ENCODE results near the gene ITPR3. TPM values are rescaled to one million over a fixed set of nuclear protein-coding genes. Genes with fewer than 3 reads are reported as not detected.

ITPR3 gene
- polyA plus RNA-seq, 1 of the 3 experiments (the other 2 are of a cell fraction) = 8.1 TPM

GRCh38 chr6:33737267-33738026 lies 116.3 kb downstream of the ITPR3 start:
- no peak overlapping the region for H3K27ac ChIP-seq (ENCODE audit: low read depth in 2 of 2, low read length in 1 of 2)
- H3F3A ChIP-seq (replicated peaks; ENCODE audit: insufficient read depth) = no peaks in the 10 kb centered on the region
- no peak overlapping the region for H3K4me3 ChIP-seq (ENCODE audit: low read depth in 2 of 2, low read length in 1 of 2)
- 88% methylated on average over 8 of the region's 15 CpGs for WGBS (ENCODE audit: low lambda C conversion rate)
- H4K20me1 ChIP-seq (ENCODE audit: insufficient read depth) = no peaks in the 10 kb centered on the region
- no peaks in the 10 kb centered on the region for H3K9me2 ChIP-seq
- no peaks in the 10 kb centered on the region for H3K27me3 ChIP-seq (ENCODE audit: insufficient read depth)
- CTCF ChIA-PET = interaction anchor here (0.8 to 2.3 kb wide), 11 partner anchors 14 to 415 kb away, joined by 3 to 20 read pairs (median 5); partner anchors contain the start of gene UQCC2
- H3K9me3 ChIP-seq = no peaks in the 10 kb centered on the region
- TF ChIP-seq RAD21 (IDR thresholded peaks at IDR 0.05; ENCODE audit: low read length) (peak; percentile 28), TEAD4 (IDR thresholded peaks at IDR 0.05; ENCODE audit: borderline replicate concordance, insufficient read depth) (no peak), SMC3 (IDR thresholded peaks at IDR 0.05; ENCODE audit: low read depth, low read length) (no peak), MEF2A (IDR thresholded peaks at IDR 0.05; ENCODE audit: borderline replicate concordance, low read depth) (no peak), YY1 (IDR thresholded peaks at IDR 0.05; ENCODE audit: low read depth) (no peak), IRF3 (IDR thresholded peaks at IDR 0.05; ENCODE audit: low read depth, low read length) (no peak)
- H3K36me3 ChIP-seq (replicated peaks in 1 of 2; ENCODE audit: control insufficient read depth in 1 of 2, insufficient read depth in 2 of 2, low read length in 1 of 2) = no peaks in the 10 kb centered on the region
- no peak overlapping the region for H3K4me2 ChIP-seq
- H3K9ac ChIP-seq = no peak overlapping the region
- H2AFZ ChIP-seq (ENCODE audit: low read depth) = no peak overlapping the region
- DNase-seq = peak; percentile 60
- H3K4me1 ChIP-seq (ENCODE audit: control insufficient read depth in 1 of 2, insufficient read depth in 2 of 2, low read depth in 1 of 2, low read length in 1 of 2) = peaks cover 0 to 26% of the 10 kb centered on the region in 2 experiments; a peak in 1 of 4 replicates
- H3K79me2 ChIP-seq (ENCODE audit: insufficient read depth) = no peaks in the 10 kb centered on the region
- POLR2A ChIA-PET = interaction anchor here (1.3 kb wide), 1 partner anchor 26 kb away, joined by 4 read pairs; the partner anchor contains the start of gene UQCC2

DNA sequence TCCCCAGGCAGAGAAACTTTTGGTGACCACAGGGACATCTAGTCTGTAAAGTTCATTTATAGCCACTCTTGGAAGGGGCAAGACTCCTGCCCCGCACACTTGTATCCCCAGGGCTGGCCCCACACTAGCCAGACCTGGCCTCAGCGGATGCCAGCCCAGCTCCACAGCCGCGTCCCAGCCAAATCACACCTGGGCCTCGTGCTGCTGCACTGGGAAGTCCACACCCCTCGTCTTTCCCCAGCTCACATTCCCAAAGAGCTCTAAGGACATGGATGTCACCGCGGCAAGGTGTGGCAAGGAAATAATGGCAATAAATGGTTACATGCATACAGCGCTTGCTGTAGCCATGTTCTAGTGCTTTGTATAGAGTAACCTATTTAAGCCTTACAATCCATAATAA lies 117.0 kb downstream of the ITPR3 start:
- CTCF ChIA-PET = interaction anchor here (0.6 to 2.2 kb wide), 9 partner anchors 15 to 426 kb away, joined by 3 to 20 read pairs (median 6); partner anchors contain the start of gene UQCC2
- 87% methylated on average over 8 of the region's 9 CpGs for WGBS (ENCODE audit: low lambda C conversion rate)
- Histone ChIP-seq H3K4me2 (no peak overlapping the region), H3K9me3 (no peaks in the 10 kb centered on the region), H3K4me1 (ENCODE audit: control insufficient read depth in 1 of 2, insufficient read depth in 2 of 2, low read depth in 1 of 2, low read length in 1 of 2) (peaks cover 0 to 26% of the 10 kb centered on the region in 2 experiments; a peak in 1 of 4 replicates), H3K9ac (no peak overlapping the region), H3K4me3 (ENCODE audit: low read depth in 2 of 2, low read length in 1 of 2) (no peak overlapping the region), H3K27ac (ENCODE audit: low read depth in 2 of 2, low read length in 1 of 2) (no peak overlapping the region), H2AFZ (ENCODE audit: low read depth) (no peak overlapping the region), H3K9me2 (no peaks in the 10 kb centered on the region), H4K20me1 (ENCODE audit: insufficient read depth) (no peaks in the 10 kb centered on the region), H3K36me3 (replicated peaks in 1 of 2; ENCODE audit: control insufficient read depth in 1 of 2, insufficient read depth in 2 of 2, low read length in 1 of 2) (no peaks in the 10 kb centered on the region), H3F3A (replicated peaks; ENCODE audit: insufficient read depth) (no peaks in the 10 kb centered on the region), H3K79me2 (ENCODE audit: insufficient read depth) (no peaks in the 10 kb centered on the region), H3K27me3 (ENCODE audit: insufficient read depth) (no peaks in the 10 kb centered on the region)
- TF ChIP-seq YY1 (IDR thresholded peaks at IDR 0.05; ENCODE audit: low read depth) (no peak), RXRA (IDR thresholded peaks at IDR 0.05; ENCODE audit: borderline replicate concordance, low read depth) (no peak), CHD2 (IDR thresholded peaks at IDR 0.05; ENCODE audit: low read length, partially characterized antibody) (no peak), ZBTB33 (IDR thresholded peaks at IDR 0.05; ENCODE audit: borderline replicate concordance, low read depth) (no peak), JUND (IDR thresholded peaks at IDR 0.05) (no peak), POLR2AphosphoS5 (IDR thresholded peaks at IDR 0.05; ENCODE audit: low read depth, low read length) (no peak), IRF3 (IDR thresholded peaks at IDR 0.05; ENCODE audit: low read depth, low read length) (no peak), MEF2A (IDR thresholded peaks at IDR 0.05; ENCODE audit: borderline replicate concordance, low read depth) (no peak), EZH2phosphoT487 (IDR thresholded peaks at IDR 0.05; ENCODE audit: borderline replicate concordance, low read depth) (no peak), GATA2 (CRISPR knock-in tag; IDR thresholded peaks at IDR 0.05) (no peak), TEAD4 (IDR thresholded peaks at IDR 0.05; ENCODE audit: borderline replicate concordance, insufficient read depth) (no peak), FOXJ3 (CRISPR knock-in tag; IDR thresholded peaks at IDR 0.05) (no peak), PBX3 (IDR thresholded peaks at IDR 0.05) (no peak), TAF1 (IDR thresholded peaks at IDR 0.05; ENCODE audit: borderline replicate concordance, low read depth, low read length) (no peak), NFIC (IDR thresholded peaks at IDR 0.05; ENCODE audit: borderline replicate concordance) (no peak), FOSL2 (IDR thresholded peaks at IDR 0.05; ENCODE audit: borderline replicate concordance, low read depth) (no peak), SMC3 (IDR thresholded peaks at IDR 0.05; ENCODE audit: low read depth, low read length) (no peak)
- TF ChIP-seq, protein P1, sequence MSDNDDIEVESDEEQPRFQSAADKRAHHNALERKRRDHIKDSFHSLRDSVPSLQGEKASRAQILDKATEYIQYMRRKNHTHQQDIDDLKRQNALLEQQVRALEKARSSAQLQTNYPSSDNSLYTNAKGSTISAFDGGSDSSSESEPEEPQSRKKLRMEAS (IDR thresholded peaks at IDR 0.05; ENCODE audit: low read depth) = no peak
- POLR2A ChIA-PET = no interaction called here
- DNase-seq = no peak
